ENCODE measurements around the gene ARHGEF26.

DNA sequence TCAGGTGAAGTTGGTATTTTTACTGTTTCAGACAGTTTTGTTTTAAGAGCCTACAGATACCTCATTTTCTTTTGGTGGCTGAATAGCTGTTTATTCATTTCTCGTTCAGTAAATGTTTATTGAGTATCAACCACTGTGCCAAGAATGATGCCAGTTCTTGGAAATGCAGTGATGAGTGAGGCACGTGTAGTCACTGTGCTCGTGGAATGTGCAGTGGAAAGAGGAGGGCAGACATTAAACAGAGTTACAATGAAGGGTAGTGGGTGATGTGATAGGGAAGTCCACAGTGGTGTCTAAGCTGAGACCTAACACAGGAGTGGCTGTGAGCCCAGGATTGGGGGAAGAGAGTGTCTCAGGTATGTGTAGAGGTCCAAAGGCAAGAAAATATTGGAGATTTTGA is 73.7 kb downstream of the ARHGEF26 start:
- TF ChIP-seq, protein P1, sequence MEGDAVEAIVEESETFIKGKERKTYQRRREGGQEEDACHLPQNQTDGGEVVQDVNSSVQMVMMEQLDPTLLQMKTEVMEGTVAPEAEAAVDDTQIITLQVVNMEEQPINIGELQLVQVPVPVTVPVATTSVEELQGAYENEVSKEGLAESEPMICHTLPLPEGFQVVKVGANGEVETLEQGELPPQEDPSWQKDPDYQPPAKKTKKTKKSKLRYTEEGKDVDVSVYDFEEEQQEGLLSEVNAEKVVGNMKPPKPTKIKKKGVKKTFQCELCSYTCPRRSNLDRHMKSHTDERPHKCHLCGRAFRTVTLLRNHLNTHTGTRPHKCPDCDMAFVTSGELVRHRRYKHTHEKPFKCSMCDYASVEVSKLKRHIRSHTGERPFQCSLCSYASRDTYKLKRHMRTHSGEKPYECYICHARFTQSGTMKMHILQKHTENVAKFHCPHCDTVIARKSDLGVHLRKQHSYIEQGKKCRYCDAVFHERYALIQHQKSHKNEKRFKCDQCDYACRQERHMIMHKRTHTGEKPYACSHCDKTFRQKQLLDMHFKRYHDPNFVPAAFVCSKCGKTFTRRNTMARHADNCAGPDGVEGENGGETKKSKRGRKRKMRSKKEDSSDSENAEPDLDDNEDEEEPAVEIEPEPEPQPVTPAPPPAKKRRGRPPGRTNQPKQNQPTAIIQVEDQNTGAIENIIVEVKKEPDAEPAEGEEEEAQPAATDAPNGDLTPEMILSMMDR (IDR thresholded peaks at IDR 0.05; ENCODE audit: low read length), result no peak
- no peak for TF ChIP-seq EZH2 (IDR thresholded peaks at IDR 0.05; ENCODE audit: borderline replicate concordance, low read length)

All from OCI-LY1 (cell line).